Activated T-helper 9 cell treated with anti-CD3 and anti-CD28 coated beads, Interleukin-2, amount 50 U/mL, for 16 hours (primary cell): ENCODE data around the gene AGAP9.
"Not testable (repeated sequence)": the region's sequence is repeated elsewhere in the genome, so short reads cannot be mapped to it uniquely, and the experiment has no call there.

Source experiments
- DNase-seq: peaks from one replicate; pipeline ENCODE4 v3.0.0-alpha.2; 2020; ENCODE audit warnings: low read depth

The AGAP9 gene

DNA sequence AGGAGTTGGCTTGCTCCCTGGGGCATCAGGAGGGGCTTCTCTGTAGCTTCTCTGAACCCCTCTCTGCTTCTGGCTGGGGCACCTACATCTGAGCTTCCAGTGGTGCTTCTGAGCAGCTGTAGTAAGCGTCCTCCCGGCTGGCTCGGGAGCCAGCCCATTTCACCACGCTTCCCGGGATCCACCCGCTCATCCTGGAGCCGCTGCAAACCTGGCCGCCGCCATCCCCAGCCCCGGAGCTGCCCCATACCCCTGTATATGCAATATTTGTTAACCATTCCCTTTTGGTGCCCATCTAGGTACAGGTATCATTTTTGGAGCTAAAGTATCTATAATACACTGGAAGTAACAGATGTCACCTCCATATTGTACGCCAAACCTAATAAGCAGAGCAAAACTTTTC, 38.7 kb downstream of the AGAP9 start:
- DNase-seq: not testable (repeated sequence)

DNA sequence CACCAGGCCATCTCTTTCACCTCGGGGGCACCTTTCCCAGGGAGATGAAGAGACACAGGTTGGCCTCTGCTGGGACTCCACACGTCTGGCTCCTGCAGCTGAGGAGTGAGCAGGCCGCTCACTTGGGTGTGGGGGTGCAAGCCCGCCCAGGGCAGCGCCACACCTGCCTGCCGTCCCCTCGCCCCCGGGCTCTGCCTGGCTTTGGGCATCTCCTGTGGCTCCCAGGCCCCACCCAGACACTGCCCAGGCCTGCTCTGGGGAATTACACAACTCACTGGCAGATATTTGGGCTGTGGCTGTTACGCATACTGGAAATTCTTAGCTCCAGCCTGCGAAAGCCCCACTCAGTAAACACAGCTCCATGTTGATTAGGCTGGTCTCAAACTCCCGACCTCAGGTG, 39.5 kb downstream of the AGAP9 start, which contains the start of gene ANXA8:
ANXA8 (minus strand) TSS at position 193 of the 400 bp plus-strand sequence; CDS start at position 11, 182 bp downstream.
- DNase-seq: not testable (repeated sequence)

DNA sequence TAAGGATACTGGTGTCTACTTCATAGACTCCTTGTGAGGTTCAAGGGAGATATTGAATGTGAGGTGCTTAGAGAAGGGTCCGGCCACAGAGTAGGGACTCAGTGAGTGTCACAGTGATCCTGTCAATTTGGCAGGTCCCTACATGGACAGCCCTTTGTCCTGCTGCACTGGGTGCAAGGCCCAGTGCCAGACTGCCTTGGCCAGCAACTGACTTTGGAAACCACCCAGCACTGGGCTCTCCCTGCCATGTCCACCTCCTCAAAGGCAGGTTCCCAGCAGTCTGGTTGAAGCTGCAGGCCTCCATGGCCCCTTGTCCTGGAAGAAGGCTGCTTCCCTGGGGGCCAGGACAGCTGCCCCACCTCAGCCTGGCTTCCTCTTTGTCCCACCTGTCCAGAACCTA, 41.1 kb downstream of the AGAP9 start:
- DNase-seq: not testable (repeated sequence)

DNA sequence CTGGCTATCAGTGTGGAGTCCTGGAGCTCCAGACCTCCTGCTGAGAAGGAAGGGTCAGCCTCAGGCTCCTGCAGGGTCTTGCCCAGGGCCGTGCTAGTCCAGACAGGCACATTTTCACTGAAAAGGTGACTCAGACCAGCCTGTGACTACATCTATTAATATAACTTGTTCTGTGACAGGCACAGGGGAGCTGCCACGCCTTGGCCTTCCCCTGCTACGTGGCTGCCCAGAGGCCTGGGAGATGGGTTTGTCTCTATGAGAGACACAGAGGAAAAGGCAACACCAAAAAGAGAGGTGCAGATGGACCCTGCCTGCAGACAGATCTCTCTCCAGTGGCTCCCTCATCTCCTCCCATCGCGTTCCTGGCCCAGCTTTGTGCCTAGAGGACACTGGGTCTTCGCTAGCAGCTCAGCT, 41.7 kb downstream of the AGAP9 start:
- not testable (repeated sequence) for DNase-seq

DNA sequence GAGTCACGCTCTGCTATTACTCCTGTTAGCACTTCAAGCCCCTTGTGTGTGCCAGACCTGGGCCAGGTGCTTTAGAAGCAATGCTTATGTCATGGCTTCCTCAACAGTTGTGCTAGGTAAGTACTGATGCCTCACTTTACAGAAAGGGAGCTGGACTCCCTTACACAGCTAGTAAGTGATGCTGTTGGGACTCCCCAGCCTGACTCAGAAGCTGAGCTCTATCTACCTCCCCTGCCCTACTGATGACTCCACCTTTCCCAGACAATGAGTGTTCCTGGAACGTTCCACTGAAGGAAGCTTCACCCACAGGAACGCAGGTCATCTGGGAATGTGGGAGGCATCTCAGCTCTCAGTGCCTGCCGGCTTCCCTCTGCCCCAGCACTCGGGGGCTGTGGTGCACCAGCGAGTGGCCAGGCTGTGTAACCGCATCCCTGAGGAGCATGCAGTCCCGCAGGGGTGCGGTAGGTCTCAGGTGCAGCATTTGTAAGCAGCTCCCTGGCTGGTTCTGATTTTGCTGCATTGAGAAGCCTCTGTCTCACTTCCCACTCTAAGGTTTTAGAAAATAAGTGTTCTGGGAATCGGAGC, 42.2 kb downstream of the AGAP9 start:
- DNase-seq: not testable (repeated sequence)

DNA sequence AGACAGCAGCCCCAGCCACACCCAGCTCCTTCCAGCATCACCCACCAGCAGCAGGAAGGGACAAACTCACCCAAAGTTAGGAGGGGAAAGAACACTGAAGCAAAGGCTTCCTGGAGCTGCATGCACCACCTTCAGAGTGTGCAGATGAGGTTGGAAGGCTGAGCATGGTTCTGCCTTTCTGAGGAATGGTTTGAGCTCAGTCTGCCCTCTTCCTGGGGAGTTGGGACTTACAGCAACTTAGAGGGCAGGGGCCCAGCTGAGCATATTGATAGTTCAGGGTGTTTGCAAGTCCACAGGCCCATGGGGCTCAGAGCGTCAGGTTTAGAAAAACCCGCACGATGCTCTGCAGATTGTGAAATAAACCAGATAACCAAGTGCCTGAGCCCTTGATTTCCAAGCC, 43.3 kb downstream of the AGAP9 start:
- not testable (repeated sequence) for DNase-seq

DNA sequence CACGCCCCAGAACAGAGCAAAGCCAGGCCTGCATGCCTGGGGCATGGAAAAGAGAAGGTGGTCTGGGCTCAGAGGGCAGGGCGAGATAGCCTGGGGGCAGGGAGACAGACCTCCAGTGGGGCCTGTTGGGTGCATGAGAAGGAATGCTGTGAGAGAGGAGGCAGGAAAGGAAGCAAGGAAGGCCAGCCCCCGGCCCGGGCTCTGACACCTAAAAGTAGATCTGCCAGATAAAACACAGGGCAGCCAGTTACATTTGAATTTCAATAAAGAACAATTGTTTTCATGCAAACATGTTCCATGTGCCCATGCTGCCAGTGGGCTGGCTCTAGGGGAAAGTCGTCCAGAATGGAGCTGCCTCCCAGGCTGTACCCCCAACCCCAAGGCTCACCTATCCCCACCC, 45.3 kb downstream of the AGAP9 start:
- not testable (repeated sequence) for DNase-seq

DNA sequence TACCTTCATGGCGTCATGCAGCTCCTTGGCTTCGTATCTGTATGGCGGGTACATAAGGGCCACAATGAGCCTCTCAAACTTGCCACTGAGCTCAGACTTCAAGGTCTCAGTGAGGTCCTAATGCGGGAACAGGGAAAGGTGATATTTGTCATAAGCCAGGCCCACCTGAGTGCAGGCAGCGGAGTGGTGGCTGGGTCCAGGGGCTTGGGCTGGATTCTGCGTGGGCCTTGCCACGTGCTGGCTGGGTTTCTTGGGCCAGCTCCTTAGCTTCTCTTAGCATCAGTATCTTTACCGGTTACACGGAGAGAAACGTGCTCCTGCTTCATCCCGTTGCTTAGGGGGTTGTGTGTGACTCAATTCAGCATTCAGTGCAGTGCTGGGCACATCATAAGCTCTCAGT, 46.4 kb downstream of the AGAP9 start:
- not testable (repeated sequence) for DNase-seq

DNA sequence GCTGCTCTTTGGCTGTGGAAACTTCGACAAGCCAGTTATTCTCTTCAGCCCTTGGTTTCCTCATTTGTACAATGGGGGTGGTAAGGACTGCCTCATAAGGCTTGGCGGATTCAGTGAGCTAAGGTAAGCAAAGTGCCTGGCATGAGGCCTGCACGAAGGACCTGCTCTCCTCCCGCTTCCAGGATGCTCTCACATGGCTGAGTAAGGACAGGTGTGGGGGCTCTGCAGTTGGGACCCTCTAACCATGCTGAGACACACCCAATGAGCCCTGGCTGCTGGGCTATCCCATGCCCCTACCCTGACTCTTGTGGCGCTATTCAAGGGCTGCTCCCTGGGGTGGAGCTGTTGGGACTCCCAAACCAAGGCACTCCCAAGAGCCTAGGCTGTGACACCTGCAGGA, 48.3 kb downstream of the AGAP9 start:
- not testable (repeated sequence) for DNase-seq

DNA sequence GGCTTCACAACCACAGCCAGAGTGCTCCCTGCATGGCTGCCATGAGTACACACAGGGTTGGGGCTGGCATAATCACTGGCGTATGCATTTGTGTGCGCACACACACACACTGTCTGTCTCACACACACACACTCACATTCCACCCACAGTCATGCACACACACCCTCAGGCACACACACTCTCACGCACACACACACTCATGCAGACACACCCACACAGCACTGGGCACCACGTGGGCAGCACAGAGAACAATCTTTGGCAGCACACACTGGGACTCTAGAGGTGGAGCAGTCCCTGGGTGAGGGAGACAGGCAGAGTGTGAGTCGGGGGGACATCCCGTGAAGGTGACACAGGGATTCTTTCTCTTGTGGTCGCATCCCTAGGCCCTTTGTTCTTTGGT, 49.9 kb downstream of the AGAP9 start:
- not testable (repeated sequence) for DNase-seq

DNA sequence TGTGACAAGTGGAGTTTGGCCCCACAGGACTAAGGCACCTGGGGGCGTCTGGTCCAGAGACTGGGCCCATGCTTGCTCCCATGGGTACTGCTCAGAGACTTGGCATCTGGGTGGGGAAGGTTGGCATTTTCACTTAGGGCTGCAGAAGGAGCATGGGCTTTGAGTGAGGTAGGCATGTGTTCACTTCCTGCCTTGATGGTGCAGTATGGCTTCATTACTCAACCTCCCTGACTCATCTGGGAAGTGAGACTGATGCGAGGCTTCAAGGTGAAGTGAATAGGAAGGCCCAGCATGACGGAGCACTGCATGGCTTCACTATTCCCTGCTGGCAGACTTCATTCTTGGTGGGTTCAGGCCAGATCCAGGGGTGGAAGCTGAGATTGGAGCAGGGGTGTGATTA, 50.8 kb downstream of the AGAP9 start:
- DNase-seq: not testable (repeated sequence)

DNA sequence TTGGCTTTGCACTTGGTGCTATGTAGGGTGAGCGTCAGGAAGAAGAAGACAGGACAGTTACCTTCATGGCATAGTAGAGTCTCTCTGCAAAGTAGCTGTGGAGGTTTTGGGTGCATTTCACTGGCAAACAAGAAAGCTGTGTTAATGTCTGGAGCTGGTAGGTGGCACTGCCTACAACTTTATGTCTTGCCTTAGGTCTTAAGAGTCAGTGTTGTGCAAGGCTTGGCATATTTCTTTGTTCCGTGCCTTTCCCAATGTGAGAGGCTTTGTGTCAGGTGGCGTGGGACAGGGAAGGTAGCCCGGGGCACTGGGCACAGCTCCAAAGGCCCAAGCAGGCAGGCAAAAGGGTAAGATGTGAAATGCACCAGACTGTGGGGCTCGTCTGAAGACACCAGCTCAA, 51.4 kb downstream of the AGAP9 start:
- DNase-seq: not testable (repeated sequence)

DNA sequence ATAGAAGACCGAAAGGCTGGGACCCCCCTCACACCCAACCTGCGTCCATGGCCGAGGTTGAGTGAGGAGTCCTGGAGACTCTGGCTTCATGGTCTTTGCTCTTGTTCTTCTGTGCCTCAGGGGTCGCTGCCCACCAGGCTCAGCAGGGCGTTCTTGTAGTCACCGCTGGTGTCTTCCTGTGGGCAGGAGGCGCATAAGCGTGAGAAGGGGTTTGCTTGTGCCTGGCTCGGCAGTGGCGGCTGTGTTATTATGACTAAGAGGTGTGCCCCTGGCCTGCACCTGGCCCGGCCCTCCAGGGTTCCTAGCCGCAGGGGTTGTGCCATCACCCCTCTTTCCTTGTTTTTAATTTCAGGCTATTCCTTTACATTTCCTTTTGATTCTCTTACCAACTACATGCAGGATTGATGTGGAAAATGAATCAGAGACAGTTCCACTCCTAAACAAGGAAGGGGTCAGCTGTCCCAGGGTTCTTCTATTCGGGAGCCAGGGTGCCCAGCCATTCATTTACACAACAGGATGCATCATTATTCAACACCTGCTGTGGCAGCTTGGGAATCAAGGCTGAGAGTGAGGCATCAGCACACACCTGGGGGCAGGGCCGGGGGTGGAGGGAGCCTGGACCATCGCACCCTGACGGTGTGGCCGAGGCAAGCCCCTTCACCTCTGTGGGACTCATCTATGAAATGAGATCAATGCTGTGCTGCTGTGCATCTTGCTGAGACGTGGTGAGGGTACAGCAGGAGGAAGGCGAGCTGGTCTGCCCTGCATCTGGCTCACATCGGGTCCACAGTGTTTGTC, 54.5 kb downstream of the AGAP9 start:
- DNase-seq: not testable (repeated sequence)

DNA sequence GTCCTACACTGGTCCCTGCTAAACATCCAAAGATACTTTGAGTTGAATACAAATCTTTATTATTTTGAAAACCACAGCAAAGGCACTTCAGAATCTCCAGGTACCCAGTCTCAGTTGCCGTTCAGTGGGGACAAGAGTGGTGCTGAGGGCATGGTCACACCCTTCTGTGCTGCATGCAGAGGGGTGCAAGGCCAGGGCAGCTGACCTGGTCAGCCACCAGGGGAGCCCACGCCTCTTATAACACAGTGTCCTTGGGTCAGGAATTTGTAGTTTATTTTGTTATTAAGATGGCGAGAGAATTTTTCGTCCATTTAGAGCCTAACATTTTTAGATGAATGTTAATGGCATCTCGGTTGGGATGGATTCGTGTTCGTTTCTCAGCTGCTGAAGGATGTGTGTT, 55.5 kb downstream of the AGAP9 start:
- not testable (repeated sequence) for DNase-seq

DNA sequence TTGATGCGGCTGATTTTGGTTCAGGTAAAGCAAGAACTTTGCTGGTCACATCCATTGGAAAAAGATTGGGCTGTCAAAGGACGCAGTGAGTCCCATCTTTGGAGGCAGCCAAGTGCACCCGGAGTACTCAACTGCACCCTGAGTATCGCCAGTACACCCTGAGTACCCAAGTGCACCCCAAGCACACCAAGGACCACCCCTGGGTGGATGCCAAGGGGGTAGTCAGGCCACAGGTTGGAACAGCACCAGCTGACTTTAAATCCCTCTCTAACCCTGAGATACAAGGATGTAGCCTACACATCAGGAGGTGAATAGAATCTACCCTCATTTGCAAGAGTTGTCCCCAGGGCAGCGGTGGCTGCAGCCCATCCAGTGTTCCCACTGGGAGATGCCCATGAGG, 56.0 kb downstream of the AGAP9 start:
- not testable (repeated sequence) for DNase-seq

DNA sequence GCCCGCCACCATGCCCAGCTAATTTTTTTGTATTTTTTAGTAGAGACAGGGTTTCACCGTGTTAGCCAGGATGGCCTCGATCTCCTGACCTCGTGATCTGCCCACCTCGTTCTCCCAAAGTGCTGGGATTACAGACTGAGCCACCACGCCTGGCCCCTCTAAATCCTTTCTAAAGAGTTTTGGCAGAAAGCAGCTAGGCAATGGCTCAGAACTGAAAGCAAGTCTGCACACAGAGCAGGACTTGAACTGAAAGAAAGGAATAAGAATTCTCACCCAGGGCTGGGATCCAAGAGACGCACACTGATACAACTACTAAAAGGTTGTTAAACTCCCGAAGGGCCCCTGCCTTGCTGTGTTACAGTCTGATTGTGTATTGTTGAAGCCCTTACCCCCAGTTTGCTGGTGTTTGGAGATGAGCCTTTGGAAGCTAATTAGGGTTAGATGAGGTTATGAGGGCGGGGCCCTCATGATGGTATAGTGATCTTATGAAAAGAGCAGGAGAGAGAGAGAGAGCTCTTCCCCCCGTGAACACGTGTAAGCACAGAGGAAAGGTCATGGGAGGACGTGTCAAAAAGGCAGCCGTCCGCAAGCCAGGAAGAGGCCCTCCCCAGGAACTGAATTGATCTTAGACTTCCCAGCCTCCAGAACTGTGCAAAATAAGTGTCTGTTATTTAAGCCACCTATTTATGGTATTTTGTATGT, 58.1 kb downstream of the AGAP9 start:
- DNase-seq: not testable (repeated sequence)

DNA sequence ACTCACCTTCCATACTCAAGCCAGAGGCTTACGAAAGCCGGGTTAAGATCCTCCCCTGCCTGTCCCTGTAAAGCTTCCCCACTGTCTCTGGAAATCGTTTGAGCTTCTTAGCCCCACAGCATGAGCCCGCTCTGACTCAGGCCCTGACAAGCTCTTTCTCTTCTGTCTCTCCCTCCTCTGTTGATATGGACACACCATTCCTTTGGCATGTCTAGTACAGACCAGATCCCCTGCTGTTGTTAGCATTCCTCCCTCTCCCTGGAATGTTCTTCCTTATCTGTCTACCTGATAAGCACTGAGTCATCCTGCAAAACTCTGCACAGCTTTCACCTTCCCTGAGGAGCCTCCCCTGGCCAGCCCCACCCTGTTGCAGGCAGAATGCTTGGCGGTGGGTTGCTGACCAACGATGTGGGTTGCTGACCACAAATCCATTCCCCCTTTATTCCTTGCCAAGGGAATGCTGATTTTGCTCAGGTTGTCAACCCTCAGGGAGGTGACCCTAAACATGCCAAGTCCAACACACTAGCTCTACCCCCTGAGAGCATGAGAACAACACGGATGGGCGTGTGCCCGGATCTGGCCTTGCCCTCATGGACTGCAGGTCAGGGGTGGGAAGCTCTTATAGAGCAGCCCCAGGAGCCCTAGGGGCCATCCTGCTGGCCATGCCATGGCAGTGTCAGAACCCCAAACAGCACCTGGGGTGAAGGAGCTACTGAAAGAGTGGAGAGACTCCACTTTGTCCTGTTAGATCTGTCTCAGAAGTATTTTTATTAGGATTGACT, 60.7 kb downstream of the AGAP9 start:
- DNase-seq: not testable (repeated sequence)

DNA sequence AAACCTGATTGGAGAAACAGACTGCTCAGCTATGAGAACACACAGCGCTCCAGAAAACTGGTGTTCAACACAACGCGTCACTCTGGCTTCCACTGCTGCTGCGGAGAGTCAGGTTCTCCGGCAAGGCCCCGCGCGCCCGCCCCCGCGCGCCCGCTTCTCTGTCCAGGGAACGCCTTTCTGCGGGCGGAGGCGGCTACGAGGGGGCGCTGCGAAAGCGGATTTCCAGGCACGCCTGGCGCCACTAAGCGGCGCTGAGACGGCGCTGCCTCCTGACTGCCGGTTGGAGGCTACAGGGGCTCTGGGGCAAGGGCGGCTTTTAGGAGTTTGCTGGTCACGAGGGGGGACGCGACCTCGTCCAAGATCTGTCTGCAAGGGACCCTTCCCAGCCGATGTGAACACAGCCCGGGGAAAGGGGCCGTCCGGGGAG, 62.2 kb downstream of the AGAP9 start:
- DNase-seq: not testable (repeated sequence)

DNA sequence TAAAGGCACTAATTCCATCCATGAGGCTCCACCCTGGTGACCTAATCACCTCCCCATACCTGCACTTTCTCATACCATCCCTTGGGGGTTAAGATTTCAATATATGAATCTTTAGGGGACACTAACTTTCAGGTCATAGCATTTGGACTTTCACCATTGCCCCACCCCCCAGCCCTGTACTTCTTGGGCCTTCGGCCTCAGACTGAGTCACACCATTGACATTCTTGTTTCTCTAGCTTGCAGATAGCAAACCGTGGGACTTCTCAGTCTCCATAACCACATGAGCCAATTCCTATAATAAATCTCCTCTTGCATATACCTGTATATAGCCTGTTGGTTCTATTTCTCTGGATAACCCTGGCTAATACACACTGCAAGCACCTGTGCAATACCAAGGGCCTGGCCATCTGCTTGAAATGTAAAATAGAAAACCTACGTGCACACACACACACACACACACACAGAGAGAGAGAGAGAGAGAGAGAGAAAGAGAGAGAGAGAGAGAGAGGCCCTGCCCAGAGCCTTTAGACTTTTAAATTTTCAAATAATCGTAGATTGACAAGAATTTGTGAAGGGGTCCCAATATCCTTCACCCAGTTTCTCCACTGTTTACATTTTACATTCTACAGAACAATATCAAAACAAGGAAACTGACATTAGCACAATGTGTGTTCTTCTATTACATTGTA, 64.8 kb downstream of the AGAP9 start:
- DNase-seq: no peak

DNA sequence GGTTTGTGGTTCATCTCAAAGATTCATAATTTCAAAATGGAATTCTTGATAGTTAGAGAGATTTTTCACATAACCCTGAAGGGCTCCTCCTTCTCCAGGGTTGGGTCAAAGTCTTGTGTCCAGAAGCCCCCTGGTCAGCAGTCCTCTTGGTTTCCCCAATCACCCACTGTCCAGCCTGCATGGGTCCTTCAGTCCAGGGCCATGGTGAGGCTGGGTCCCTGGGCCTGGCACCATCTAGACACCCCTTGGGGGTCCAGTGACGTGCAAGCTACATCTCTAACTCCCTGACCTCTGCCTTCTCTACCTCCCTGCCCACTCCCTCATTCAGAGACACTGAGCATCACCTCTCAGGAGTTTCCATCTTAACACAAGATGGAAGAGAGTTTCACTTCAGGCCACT, 65.6 kb downstream of the AGAP9 start:
- no peak for DNase-seq

DNA sequence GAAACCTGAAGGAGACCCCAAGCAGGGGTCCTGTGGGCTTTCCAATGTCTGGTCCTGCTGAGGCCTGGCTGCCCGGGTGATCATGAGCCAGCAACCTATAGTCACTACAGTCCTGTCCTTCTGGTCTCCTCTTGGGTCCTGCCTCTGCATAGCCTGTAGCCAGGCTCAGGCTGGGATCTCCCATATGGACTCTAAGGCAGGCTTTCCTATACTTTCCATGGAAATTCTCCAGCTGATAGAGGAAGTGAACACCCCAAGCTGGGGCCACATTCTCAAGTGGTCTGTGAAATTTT, 66.0 kb downstream of the AGAP9 start:
- no peak for DNase-seq
